Neural cell (in vitro differentiated cells): ENCODE measurements around the gene TMEM98. TPM values are rescaled to one million over a fixed set of nuclear protein-coding genes. Genes with fewer than 3 reads are reported as not detected.

ENCODE experiments used
- H2AFZ ChIP-seq: fragments of 200-600, 300-800 bp; sonication (generic), shearing (Covaris generic); 2 replicates; pipeline ENCODE4 v1.6.0; 2014; ENCODE audit warnings: low read depth, mild to moderate bottlenecking, antibody characterized with exemption, low read length, moderate library complexity
- H3F3A ChIP-seq: fragments of 200-600 bp; shearing (Covaris generic); 2 replicates; pipeline ENCODE4 v1.6.1; 2016; ENCODE audit warnings: mild to moderate bottlenecking, moderate library complexity, mixed read lengths, antibody characterized with exemption, low read length; ENCODE audit not compliant: insufficient read depth, poor library complexity, severe bottlenecking
- H3K27ac ChIP-seq: fragments of 200-600, 300-800 bp; sonication (generic), shearing (Covaris generic); 2 replicates; pipeline ENCODE4 v1.5.1; 2014; ENCODE audit warnings: mild to moderate bottlenecking, low read length, moderate library complexity
- H3K27me3 ChIP-seq: fragments of 300-800, 200-600 bp; sonication (generic), shearing (Covaris generic); 2 replicates; pipeline ENCODE4 v1.6.0; 2014; ENCODE audit warnings: mild to moderate bottlenecking, low read depth, low read length, moderate library complexity; ENCODE audit not compliant: insufficient read depth
- H3K36me3 ChIP-seq: fragments of 300-800, 200-600 bp; sonication (generic), shearing (Covaris generic); 2 replicates; pipeline ENCODE4 v1.5.1; 2014; ENCODE audit warnings: mild to moderate bottlenecking, antibody characterized with exemption, low read length, moderate library complexity; ENCODE audit not compliant: insufficient read depth
- H3K4me2 ChIP-seq: fragments of 300-800, 200-600 bp; sonication (generic), shearing (Covaris generic); 2 replicates; pipeline ENCODE4 v1.6.0; 2014; ENCODE audit warnings: mild to moderate bottlenecking, low read length
- H3K4me3 ChIP-seq: fragments of 300-800, 200-600 bp; sonication (generic), shearing (Covaris generic); 2 replicates; pipeline ENCODE4 v1.5.1; 2014; ENCODE audit warnings: mild to moderate bottlenecking, low read length, moderate library complexity
- H3K79me2 ChIP-seq: fragments of 200-600 bp; shearing (Covaris generic); replicated peaks from 2 replicates; pipeline ENCODE4 v1.6.0; 2014; ENCODE audit warnings: mild to moderate bottlenecking, low read length, moderate library complexity; ENCODE audit not compliant: insufficient read depth
- H3K9ac ChIP-seq: fragments of 300-800, 200-600 bp; sonication (generic), shearing (Covaris generic); 2 replicates; pipeline ENCODE4 v1.6.1; 2016; ENCODE audit warnings: mild to moderate bottlenecking, low read length, mixed read lengths
- H3K9me2 ChIP-seq: fragments of 200-600 bp; shearing (Covaris generic); 2 replicates; pipeline ENCODE4 v1.6.1; 2016; ENCODE audit warnings: mild to moderate bottlenecking, low read length, mixed read lengths; ENCODE audit not compliant: insufficient read depth
- H3K9me3 ChIP-seq: fragments of 200-600, 300-800 bp; sonication (generic), shearing (Covaris generic); 2 replicates; pipeline ENCODE4 v1.6.1; 2016; ENCODE audit warnings: mild to moderate bottlenecking, mixed run types, low read length, moderate library complexity, mixed read lengths
- H4K20me1 ChIP-seq: fragments of 200-600 bp; shearing (Covaris generic); 2 replicates; pipeline ENCODE4 v1.6.1; 2016; ENCODE audit warnings: mild to moderate bottlenecking, mixed run types; ENCODE audit not compliant: insufficient read depth
- EP300 ChIP-seq: fragments of 450-650 bp; conservative IDR thresholded peaks from 2 replicates; pipeline ENCODE4 v1.6.1; 2014; ENCODE audit warnings: antibody characterized with exemption, mild to moderate bottlenecking, moderate library complexity; ENCODE audit not compliant: poor library complexity, severe bottlenecking
- EZH2 ChIP-seq: fragments of 200-600, 300-800 bp; shearing (Covaris generic), sonication (generic); IDR thresholded peaks from 2 replicates; pipeline ENCODE4 v1.6.1; 2014; ENCODE audit warnings: antibody characterized with exemption, low read length, borderline replicate concordance, mild to moderate bottlenecking; ENCODE audit not compliant: insufficient read depth, poor library complexity, severe bottlenecking
- MXI1 ChIP-seq: fragments of 450-650 bp; conservative IDR thresholded peaks from 2 replicates; pipeline ENCODE4 v1.6.1; 2014; ENCODE audit warnings: antibody characterized with exemption, mild to moderate bottlenecking; ENCODE audit not compliant: poor library complexity, severe bottlenecking
- POLR2AphosphoS5 ChIP-seq: IDR thresholded peaks from 2 replicates; pipeline ENCODE4 v1.6.1; 2012
- RAD21 ChIP-seq: fragments of 450-650 bp; conservative IDR thresholded peaks from 2 replicates; pipeline ENCODE4 v1.6.1; 2014; ENCODE audit warnings: antibody characterized with exemption, mild to moderate bottlenecking, moderate library complexity
- SMC3 ChIP-seq: fragments of 450-650 bp; conservative IDR thresholded peaks from 2 replicates; pipeline ENCODE4 v1.6.1; 2014; ENCODE audit warnings: antibody characterized with exemption, mild to moderate bottlenecking, moderate library complexity; ENCODE audit not compliant: poor library complexity
- TAF1 ChIP-seq: IDR thresholded peaks from 2 replicates; pipeline ENCODE4 v1.6.1; 2012; ENCODE audit warnings: low read depth
- polyA plus RNA-seq: library from polyadenylated mRNA; depleted of rRNA; stranded (reverse); fragments of >200 nt; gene quantifications from 2 replicates; pipeline ENCODE4 v1.2.3, GENCODE V29; 2014
- TF ChIP-seq, protein P1 (sequence below): IDR thresholded peaks from 2 replicates; pipeline ENCODE4 v1.6.1; 2012; ENCODE audit warnings: borderline replicate concordance
- TF ChIP-seq, protein P2 (sequence below): fragments of 450-650 bp; IDR thresholded peaks from 2 replicates; pipeline ENCODE4 v1.5.1; 2014; ENCODE audit warnings: antibody characterized with exemption, mild to moderate bottlenecking, moderate library complexity; ENCODE audit not compliant: poor library complexity, severe bottlenecking

The TMEM98 gene
- polyA plus RNA-seq, 1 donor from 2014 or later: 65.1 TPM

DNA sequence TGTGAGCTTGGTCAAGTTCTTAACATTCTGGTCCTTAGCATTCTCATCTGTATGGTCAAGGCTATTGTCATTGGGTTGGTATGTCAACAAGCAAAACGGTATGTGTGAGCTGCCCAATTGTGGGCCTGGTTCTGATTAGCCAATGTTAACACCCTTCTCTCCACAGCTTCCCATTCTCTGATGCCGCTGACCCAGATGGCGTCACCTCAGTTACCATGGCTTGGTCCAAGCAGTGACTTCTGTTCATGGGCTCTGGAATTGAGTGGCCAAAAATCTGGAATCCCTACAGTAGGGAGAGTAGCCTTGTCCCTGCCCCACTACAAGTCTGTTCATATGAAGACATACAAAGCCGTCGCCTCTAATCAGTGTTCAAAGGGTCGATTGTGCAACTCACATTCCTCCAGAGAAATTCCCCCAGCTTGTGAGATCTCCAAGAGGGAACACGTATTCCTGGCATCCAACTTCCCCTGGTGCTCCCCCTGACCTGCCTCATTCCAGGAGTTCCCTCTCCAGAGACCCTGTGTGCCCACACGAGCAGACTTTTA, 15.8 kb downstream of the TMEM98 start:
- Histone ChIP-seq H3K4me3 (no peak overlapping the region), H3K4me2 (no peak overlapping the region), H3K36me3 (peaks cover 5% of the 10 kb centered on the region), H3K9ac (no peak overlapping the region), H3K27ac (no peak overlapping the region), H3K9me2 (no peaks in the 10 kb centered on the region), H3K27me3 (no peaks in the 10 kb centered on the region), H3F3A (no peaks in the 10 kb centered on the region), H2AFZ (no peak overlapping the region), H3K9me3 (no peaks in the 10 kb centered on the region), H3K79me2 (no peaks in the 10 kb centered on the region), H4K20me1 (no peaks in the 10 kb centered on the region)
- TF ChIP-seq SMC3 (no peak), RAD21 (no peak)
- TF ChIP-seq, protein P1, sequence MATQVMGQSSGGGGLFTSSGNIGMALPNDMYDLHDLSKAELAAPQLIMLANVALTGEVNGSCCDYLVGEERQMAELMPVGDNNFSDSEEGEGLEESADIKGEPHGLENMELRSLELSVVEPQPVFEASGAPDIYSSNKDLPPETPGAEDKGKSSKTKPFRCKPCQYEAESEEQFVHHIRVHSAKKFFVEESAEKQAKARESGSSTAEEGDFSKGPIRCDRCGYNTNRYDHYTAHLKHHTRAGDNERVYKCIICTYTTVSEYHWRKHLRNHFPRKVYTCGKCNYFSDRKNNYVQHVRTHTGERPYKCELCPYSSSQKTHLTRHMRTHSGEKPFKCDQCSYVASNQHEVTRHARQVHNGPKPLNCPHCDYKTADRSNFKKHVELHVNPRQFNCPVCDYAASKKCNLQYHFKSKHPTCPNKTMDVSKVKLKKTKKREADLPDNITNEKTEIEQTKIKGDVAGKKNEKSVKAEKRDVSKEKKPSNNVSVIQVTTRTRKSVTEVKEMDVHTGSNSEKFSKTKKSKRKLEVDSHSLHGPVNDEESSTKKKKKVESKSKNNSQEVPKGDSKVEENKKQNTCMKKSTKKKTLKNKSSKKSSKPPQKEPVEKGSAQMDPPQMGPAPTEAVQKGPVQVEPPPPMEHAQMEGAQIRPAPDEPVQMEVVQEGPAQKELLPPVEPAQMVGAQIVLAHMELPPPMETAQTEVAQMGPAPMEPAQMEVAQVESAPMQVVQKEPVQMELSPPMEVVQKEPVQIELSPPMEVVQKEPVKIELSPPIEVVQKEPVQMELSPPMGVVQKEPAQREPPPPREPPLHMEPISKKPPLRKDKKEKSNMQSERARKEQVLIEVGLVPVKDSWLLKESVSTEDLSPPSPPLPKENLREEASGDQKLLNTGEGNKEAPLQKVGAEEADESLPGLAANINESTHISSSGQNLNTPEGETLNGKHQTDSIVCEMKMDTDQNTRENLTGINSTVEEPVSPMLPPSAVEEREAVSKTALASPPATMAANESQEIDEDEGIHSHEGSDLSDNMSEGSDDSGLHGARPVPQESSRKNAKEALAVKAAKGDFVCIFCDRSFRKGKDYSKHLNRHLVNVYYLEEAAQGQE: no peak

DNA sequence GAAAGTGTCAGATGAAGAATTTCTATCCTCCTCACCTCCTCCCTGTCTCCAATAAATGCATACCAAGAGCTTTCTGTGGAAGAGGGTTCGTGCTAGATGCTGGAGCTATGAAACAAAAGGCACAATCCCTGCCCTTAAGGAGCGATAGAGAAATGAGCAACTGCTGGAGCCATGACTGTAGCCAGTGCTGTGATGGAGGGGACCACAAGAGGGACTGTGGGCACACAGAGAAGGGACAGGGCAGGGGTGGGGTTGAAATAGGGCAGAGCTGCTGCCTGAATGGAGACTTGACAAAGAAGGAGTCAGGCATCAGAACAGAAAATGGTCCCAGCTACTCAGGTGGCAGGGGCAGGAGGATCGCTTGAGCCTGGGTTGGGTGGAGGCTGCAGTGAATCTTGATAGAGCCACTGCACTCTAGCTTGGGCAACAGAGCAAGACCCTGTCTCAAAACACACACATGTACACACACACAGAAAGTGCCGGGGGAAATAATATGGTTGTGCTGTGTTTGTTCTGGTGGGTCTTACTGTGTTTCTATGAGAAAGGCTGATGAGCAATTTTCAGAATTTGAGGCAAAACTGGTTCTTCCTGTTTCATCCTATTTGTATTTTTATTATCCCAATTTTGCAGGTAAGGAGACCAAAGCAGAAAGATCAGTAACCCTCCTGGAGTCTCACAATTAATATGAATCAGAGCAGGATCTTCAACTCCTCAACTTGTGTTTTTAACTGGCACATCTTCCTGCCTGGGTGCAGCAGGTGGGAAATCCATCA, 16.5 kb downstream of the TMEM98 start:
- peaks cover 5% of the 10 kb centered on the region for H3K36me3 ChIP-seq
- TF ChIP-seq POLR2AphosphoS5 (no peak), TAF1 (no peak), SMC3 (no peak), RAD21 (no peak), EP300 (no peak), EZH2 (no peak)
- no peak overlapping the region for H3K9ac ChIP-seq
- no peaks in the 10 kb centered on the region for H3F3A ChIP-seq
- no peaks in the 10 kb centered on the region for H3K27me3 ChIP-seq
- H3K4me3 ChIP-seq: no peak overlapping the region
- no peaks in the 10 kb centered on the region for H3K9me2 ChIP-seq
- H3K27ac ChIP-seq: no peak overlapping the region
- H3K9me3 ChIP-seq: no peaks in the 10 kb centered on the region
- no peak overlapping the region for H2AFZ ChIP-seq
- H3K4me2 ChIP-seq: no peak overlapping the region
- H4K20me1 ChIP-seq: no peaks in the 10 kb centered on the region
- no peaks in the 10 kb centered on the region for H3K79me2 ChIP-seq

DNA sequence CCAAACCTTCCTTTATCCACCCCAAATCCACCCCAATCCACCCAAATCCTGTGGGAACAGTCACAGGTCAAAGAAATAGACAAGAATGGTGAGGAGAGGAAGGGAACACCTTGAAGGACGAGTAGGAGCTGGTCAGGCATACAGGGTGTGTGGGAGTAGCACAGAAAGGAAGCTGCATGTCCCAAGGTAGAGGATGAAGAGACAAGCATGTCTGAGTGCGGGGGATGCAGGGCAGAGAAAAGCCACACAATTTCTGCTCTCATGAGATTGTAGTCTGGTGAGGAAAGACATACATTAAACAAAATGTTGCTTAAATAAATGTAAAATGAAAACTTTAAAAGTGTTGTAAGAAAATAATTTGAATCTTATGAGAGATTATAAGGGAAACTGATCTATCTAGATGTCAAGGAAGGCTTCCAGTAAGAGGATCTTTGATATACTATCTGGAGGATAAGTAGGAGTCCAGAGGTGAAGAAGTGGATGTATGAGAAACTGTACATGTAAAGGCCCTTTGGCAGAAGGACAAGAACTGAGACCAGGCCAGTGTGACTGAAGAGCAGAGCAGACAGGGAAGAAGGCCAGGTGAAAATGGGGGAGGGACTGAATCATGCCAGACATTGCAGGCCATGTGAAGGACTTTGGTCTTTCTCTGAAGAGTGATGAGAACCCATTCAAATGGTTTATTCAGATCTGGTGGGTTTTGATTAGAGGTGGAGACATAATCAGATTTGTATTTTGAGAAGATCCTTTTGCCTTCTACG, 18.6 kb downstream of the TMEM98 start:
- no peak overlapping the region for H2AFZ ChIP-seq
- H3K9me3 ChIP-seq: no peaks in the 10 kb centered on the region
- TF ChIP-seq, protein P1: no peak
- TF ChIP-seq TAF1: no peak
- TF ChIP-seq SMC3: no peak
- no peak for TF ChIP-seq EZH2
- no peak for TF ChIP-seq RAD21
- TF ChIP-seq POLR2AphosphoS5: no peak
- TF ChIP-seq EP300: no peak
- TF ChIP-seq, protein P2, sequence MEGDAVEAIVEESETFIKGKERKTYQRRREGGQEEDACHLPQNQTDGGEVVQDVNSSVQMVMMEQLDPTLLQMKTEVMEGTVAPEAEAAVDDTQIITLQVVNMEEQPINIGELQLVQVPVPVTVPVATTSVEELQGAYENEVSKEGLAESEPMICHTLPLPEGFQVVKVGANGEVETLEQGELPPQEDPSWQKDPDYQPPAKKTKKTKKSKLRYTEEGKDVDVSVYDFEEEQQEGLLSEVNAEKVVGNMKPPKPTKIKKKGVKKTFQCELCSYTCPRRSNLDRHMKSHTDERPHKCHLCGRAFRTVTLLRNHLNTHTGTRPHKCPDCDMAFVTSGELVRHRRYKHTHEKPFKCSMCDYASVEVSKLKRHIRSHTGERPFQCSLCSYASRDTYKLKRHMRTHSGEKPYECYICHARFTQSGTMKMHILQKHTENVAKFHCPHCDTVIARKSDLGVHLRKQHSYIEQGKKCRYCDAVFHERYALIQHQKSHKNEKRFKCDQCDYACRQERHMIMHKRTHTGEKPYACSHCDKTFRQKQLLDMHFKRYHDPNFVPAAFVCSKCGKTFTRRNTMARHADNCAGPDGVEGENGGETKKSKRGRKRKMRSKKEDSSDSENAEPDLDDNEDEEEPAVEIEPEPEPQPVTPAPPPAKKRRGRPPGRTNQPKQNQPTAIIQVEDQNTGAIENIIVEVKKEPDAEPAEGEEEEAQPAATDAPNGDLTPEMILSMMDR: no peak
- no peak for TF ChIP-seq MXI1

More for the DNA sequence above, 18.6 kb downstream of the TMEM98 start:
- Histone ChIP-seq H3K79me2 (no peaks in the 10 kb centered on the region), H3F3A (no peaks in the 10 kb centered on the region), H3K4me2 (no peak overlapping the region), H3K9ac (no peak overlapping the region), H3K9me2 (no peaks in the 10 kb centered on the region), H3K27ac (no peak overlapping the region), H3K27me3 (no peaks in the 10 kb centered on the region), H3K4me3 (no peak overlapping the region), H4K20me1 (no peaks in the 10 kb centered on the region), H3K36me3 (peaks cover under 1% of the 10 kb centered on the region)
